ENCODE data around the gene GRM8. TPM values are rescaled to one million over a fixed set of nuclear protein-coding genes. Genes with fewer than 3 reads are reported as not detected.

The GRM8 gene
- total and polyA plus RNA-seq, 8 donors, result 0.26 to 0.75 (median 0.44) TPM; not detected in 2

DNA sequence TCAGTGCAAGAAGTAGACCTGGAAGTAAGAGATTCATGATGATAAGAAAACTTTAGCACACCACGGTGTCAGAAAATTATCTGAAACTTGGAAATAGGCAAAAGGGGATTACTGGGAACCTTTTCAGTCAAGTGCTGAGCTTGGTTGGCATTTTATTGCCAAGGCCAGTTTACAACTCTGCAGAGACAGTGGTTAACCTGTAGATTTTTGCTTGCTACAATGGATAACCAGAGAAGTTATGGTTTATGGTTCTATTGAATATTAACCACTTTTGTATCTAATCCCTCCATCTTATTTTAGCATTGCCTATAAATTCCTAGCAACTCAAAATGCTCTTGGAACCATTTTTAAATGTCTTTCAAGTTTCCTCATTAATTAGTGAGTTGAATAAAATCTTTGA, 13.3 kb upstream of the GRM8 start:
- H3K4me1 ChIP-seq, result no peaks in the 10 kb centered on the region
- no peaks in the 10 kb centered on the region for H3K36me3 ChIP-seq
- no peak overlapping the region for H3K4me3 ChIP-seq
- DNase-seq (no peak), ATAC-seq (no peak)
- H3K9me3 ChIP-seq, result no peaks in the 10 kb centered on the region
- peaks cover 0 to 8% of the 10 kb centered on the region in 2 donors for H3K27me3 ChIP-seq
- H3K27ac ChIP-seq, result no peak overlapping the region
- intact Hi-C loops (cut with DNase I), result no loop called here
- TF ChIP-seq CTCF (IDR thresholded peaks at IDR 0.05), result no peak

DNA sequence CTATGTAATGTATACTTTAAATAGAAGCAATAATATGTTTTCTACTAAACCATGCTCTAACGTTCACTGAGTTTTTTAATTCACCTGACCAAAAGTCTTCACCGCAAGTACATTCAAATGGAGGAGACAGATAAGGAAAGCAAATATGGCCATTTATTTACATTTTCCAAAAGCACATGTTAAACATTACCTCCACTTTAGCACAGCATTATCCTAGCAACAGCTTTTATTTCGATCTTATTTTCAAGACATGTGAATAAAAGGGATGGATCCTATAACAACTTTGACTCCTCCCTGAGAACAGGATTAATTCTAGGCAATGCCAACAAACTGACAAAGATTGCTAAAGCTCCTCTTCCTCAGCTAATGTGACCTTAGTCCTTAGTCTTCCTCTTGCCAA, 11.5 kb upstream of the GRM8 start:
- ATAC-seq (no peak), DNase-seq (no peak)
- H3K27ac ChIP-seq, result no peak overlapping the region
- H3K36me3 ChIP-seq, result no peaks in the 10 kb centered on the region
- no peak overlapping the region for H3K4me3 ChIP-seq
- no peaks in the 10 kb centered on the region for H3K9me3 ChIP-seq
- H3K27me3 ChIP-seq, result peaks cover 0 to 15% of the 10 kb centered on the region in 2 donors
- intact Hi-C loops (cut with DNase I), result no loop called here
- H3K4me1 ChIP-seq, result no peaks in the 10 kb centered on the region
- TF ChIP-seq CTCF (IDR thresholded peaks at IDR 0.05), result no peak

DNA sequence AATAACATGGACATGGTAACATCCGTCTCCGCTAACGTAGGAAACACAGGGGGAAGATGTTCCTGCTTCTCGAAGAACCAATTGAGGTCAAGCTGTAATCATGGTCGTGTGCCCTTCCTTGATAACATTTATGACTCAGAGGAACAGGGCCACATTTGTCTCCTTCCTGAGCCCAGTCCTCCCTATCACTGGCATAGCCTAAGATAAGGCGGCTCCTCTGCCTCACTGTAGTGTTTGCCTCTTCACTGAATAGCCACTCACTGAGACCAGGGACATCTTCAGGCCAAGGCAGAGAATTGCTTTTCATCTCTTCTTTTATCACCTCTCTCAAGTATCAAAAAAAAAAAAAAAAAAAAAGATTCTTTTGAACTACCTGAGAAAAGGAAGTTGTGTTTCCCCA, 5.4 kb upstream of the GRM8 start:
- no peaks in the 10 kb centered on the region for H3K36me3 ChIP-seq
- DNase-seq, result no peak
- ATAC-seq, result no peak
- intact Hi-C loops (cut with DNase I), result no loop called here
- TF ChIP-seq CTCF (IDR thresholded peaks at IDR 0.05), result no peak
- no peak overlapping the region for H3K27ac ChIP-seq
- no peaks in the 10 kb centered on the region for H3K9me3 ChIP-seq
- H3K27me3 ChIP-seq, result peaks cover under 1 to 73% of the 10 kb centered on the region in 2 donors
- no peak overlapping the region for H3K4me3 ChIP-seq
- H3K4me1 ChIP-seq, result peaks cover 0 to 12% of the 10 kb centered on the region in 2 donors

- no peak for TF ChIP-seq CTCF (IDR thresholded peaks at IDR 0.05)
- H3K4me1 ChIP-seq, result peaks cover 10 to 22% of the 10 kb centered on the region in 2 donors
- intact Hi-C loops (cut with DNase I), result no loop called here
- ATAC-seq (no peak), DNase-seq (no peak)
- no peaks in the 10 kb centered on the region for H3K36me3 ChIP-seq
- no peak overlapping the region for H3K27ac ChIP-seq
- no peak overlapping the region for H3K4me3 ChIP-seq
- no peaks in the 10 kb centered on the region for H3K9me3 ChIP-seq
- H3K27me3 ChIP-seq, result peaks cover 11 to 84% of the 10 kb centered on the region in 2 donors
Measured at GRCh38 chr7:127257086-127257485, 4.3 kb upstream of the GRM8 start.

DNA sequence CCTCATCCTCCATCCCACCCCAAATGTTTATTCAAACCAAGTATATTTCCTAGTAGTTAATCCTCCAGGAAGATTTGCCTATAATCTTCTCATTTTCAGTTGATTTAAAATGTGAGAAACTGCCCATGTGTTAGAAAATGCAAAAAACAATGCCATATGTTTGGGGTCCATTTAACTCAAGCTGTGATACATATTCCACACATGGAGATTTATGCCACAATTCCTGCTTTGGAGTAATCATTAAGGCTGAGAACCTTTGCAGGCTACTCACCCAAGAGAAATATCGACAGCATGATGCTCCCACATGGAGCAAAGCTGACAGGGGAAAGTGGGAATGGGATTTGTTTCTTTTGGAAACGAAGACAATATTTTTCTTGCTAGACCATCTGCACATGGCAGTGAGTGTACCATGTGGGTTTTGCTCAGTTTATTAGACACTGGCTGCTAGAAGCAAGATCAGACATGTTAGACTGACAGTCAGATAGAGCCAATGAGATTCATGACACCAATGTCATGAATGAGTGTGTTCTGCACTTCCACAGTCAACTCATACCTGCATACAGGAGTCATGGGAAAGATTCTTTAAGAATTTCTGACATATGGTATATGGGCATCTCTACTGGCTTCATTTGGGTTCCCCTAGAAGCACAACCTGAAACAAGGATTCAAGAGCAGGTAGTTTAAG, 3.4 kb upstream of the GRM8 start:
- Histone ChIP-seq H3K27ac (no peak overlapping the region), H3K4me3 (no peak overlapping the region), H3K36me3 (no peaks in the 10 kb centered on the region), H3K4me1 (peaks cover 15 to 31% of the 10 kb centered on the region in 2 donors), H3K27me3 (peaks cover 20 to 86% of the 10 kb centered on the region in 2 donors), H3K9me3 (no peaks in the 10 kb centered on the region)
- no peak for DNase-seq
- intact Hi-C loops (cut with DNase I), result no loop called here
- no peak for TF ChIP-seq CTCF (IDR thresholded peaks at IDR 0.05)
- no peak for ATAC-seq
